GM18868 (cell line): ENCODE data around the gene PPP1R9B.
A peak's percentile ranks its signal among the peaks of the same experiment; 100 is the strongest.

ENCODE experiments used
- ATAC-seq: cut with Tn5 transposase; IDR thresholded peaks from one replicate; pipeline ENCODE4 v1.9.1; 2021; ENCODE audit warnings: mild to moderate bottlenecking, moderate library complexity; ENCODE audit not compliant: unreplicated experiment

PPP1R9B gene, protein sequence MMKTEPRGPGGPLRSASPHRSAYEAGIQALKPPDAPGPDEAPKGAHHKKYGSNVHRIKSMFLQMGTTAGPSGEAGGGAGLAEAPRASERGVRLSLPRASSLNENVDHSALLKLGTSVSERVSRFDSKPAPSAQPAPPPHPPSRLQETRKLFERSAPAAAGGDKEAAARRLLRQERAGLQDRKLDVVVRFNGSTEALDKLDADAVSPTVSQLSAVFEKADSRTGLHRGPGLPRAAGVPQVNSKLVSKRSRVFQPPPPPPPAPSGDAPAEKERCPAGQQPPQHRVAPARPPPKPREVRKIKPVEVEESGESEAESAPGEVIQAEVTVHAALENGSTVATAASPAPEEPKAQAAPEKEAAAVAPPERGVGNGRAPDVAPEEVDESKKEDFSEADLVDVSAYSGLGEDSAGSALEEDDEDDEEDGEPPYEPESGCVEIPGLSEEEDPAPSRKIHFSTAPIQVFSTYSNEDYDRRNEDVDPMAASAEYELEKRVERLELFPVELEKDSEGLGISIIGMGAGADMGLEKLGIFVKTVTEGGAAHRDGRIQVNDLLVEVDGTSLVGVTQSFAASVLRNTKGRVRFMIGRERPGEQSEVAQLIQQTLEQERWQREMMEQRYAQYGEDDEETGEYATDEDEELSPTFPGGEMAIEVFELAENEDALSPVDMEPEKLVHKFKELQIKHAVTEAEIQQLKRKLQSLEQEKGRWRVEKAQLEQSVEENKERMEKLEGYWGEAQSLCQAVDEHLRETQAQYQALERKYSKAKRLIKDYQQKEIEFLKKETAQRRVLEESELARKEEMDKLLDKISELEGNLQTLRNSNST

GRCh38 chr17:50150354-50151040, at the start of gene PPP1R9B:
Gene PPP1R9B, minus strand, starts transcription at chr17:50150677. Its CDS starts 164 bp downstream, at chr17:50150513.
- ATAC-seq: no peak

DNA sequence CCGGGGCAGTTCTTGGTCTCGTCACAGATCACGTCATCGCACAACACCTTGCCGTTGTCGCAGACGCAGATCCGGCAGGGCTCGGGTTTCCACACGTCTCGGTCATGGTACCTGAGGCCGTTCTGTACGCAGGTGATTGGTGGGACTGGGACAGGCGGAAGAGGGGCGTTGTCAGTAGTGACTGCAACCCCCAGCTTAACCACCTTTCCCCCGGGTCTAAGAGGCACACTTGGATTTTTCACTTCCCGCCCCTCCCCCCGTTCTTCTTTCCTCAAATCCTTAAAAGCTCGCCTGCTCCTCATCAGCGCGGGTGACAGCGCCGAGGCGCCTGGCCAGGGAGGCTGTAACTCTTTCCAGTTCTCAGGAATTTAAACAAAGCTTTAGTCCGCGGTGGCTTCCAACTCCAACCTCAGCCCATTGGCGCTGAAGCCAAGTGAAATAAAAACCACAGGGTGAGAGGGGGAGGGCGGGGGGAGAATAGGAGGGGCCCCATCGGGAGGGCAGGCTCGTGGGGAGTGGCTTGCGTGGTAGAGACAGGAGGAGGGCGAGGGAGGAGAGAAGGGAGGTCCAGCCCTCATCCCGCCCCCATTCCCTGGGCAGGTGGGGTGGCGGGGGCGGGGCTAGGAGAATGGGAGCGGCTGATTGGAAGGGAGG, 49.5 kb upstream of the PPP1R9B start:
- ATAC-seq: peak; percentile 39

DNA sequence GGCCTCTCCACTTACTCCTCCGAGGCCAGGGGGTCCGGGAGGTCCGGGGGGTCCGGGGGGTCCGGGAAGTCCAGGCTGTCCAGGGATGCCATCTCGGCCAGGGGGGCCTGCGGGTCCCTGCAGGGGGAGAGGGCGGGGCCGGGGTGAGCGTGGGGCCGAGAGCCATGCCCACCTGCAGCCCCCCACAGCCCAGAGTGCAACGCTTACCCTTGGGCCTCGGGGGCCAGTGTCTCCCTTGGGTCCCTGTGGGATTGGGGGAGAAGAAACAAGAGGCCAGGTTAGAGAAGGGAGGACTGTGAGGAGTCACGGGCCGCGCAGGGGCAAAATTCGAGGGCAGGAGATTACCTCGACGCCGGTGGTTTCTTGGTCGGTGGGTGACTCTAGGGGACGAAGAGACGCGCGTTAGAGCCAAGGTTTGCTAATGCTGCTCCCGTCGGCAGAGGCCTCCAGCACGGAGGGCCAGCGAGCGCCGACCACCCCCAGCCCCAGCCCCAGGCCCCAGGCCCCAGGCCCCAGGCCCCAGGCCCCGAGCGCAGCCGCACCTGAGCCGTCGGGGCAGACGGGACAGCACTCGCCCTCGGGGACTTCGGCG, 48.8 kb upstream of the PPP1R9B start:
- ATAC-seq: no peak

DNA sequence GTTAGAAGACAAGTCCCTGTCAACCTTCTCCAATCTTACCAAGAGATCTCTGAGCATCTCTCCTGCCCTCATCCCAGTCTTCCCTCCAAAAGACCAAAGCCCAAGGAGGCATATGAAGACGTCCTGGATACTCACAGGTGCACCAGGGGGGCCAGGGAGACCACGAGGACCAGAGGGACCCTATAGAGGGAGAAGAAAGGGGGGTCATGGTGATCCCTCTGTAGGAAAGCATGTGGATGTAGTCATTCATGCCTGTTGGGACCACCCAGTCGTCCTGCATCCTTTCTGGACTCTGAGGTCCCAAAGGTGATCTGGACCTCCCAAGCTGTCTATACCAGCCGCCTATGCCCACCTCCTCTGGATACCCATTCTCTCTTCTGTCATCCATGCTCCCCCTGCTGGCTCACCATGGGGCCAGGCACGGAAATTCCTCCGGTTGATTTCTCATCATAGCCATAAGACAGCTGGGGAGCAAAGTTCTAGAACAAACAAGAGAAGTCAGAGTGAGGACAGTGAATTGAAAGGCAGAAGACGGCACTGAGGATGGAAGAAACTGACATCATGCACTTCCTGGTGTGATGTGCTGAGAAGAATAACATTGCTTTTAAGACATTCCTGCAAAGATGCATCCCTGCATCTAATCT, 47.7 kb upstream of the PPP1R9B start:
- no peak for ATAC-seq

GRCh38 chr17:50196826-50197225, 46.3 kb upstream of the PPP1R9B start:
- no peak for ATAC-seq

DNA sequence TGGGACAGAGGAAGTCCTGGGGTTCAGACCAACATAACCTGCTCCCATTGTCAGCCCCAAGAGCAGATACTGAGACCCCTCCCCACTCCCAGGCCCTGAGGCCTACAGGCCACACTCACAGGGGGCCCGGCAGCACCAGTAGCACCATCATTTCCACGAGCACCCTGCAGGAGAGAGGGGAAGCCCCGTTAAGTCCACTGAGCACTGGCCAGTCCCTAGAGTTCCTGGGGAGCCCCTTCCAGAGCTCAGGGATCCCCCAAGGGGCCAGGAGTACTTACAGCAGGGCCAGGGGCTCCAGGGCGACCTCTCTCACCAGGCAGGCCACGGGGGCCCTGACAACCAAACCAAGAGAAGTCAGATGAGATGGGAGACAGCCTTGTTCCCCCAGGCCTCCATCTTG, 45.6 kb upstream of the PPP1R9B start:
- no peak for ATAC-seq

GRCh38 chr17:50194934-50195865, 44.7 kb upstream of the PPP1R9B start:
- ATAC-seq: no peak

DNA sequence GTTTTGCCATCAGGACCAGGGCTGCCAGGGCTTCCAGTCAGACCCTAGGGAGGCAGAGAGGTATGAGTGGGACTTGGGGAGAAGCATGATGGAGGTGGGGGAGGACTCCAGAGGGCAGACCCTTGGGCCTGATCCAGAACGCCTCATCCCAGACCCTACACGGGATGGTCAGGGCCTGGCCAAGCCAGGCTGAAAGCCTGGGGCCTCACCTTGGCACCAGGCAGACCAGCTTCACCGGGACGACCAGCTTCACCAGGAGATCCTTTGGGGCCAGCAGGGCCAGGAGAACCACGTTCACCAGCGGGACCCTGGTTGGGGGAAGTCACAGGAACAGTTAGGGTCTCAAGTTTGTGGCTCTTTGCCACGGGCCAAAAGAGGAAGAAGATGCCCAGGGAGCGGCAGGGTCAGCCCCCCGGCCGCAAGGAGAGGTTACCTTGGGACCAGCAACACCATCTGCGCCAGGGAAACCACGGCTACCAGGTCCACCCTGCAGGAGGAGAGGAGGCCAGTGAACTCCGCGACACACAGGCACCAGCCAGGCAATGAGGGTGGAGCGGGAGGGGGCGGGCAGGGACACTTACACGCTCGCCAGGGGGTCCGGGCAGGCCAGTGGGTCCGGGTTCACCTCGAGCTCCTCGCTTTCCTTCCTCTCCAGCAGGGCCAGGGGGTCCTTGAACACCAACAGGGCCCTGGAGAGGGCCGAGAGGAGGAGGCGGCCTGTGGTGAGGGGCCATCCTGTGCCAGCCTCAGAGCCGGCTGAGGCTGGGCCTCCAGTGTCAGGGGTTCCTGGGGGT, 43.9 kb upstream of the PPP1R9B start:
- no peak for ATAC-seq

DNA sequence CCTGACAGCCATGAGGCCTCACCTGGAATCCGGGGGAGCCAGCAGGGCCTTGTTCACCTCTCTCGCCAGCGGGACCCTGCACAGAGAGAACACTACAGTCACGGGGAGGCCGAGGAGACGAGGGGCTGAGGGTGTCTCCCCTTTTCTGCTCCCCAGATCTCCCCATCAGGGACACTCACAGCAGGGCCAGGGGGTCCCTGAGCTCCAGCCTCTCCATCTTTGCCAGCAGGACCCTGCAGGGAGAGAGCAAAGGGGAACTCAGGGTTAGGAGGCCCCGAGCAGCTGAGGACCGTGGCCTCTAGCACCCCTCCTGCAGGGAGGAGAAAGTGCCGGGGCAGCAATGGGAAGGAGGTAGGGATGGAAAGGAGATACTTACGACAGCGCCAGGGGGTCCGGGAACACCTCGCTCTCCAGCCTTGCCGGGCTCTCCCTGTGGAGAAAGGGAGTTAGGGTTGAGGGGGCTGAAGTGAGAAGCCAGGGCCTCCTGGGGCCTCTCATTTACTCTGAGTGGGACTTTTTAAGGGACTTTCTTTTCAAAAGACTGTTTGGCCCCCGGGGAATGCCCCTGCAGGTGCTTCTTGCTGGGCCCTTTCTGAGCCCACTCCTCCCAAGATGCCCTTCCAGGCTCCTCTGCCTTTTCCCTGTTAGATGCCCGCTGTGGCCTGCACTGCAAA, 42.3 kb upstream of the PPP1R9B start:
- ATAC-seq: no peak

DNA sequence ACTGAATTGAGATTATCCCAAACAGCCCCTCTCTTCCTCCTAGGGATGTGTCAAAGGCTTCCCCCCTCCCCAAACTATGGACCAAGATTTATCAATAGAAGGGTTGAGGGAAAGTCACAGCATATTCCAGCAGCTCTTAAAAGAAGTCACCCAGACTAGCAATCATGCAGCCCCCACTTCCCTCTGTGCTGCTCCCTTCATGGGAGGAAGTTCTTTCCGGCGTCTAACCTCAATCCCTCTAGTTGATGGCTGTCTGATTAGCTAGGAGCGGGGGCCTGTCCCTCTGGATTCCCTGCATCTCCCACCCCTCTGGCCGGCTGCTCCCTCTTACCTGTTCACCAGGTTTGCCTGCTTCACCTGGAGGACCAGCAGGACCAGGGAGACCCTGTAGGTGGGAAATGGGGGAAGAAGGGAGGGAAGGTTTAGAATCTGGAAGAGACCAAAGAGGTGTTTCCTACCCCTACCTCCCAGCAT, 41.7 kb upstream of the PPP1R9B start:
- no peak for ATAC-seq

DNA sequence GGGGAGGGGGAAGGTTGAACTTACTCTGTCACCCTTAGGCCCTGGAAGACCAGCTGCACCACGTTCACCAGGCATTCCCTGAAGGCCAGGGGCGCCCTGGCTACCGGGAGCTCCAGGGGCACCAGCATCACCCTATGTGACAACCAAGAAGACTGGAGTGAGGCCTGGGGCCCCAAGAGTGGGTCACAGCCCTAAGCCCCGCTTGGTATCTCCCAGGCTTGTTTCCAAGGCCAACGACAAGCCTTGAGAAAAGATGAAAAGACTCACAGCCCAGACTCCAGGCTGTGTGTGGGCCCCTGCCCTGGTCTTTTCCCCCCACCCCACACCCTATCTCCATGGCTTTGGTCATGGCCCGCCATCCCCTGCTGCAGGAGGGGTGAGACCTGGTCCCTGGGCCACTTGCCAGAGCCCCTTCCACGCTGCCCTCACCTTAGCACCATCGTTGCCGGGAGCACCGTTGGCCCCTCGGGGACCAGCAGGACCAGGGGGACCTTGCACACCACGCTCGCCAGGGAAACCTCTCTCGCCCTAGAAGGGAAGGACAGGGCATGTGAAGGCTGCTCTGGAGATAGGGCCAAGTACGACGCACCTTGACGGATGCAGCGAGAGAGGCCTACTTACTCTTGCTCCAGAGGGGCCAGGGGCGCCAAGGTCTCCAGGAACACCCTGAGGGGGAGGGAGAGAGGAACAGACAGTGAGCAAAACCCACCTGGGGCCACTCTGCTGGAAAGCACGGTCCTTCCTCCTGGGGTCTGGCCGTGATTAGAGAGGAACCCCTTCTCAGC, 41.1 kb upstream of the PPP1R9B start:
- no peak for ATAC-seq

GRCh38 chr17:50190603-50191358, 40.3 kb upstream of the PPP1R9B start:
- ATAC-seq: no peak

DNA sequence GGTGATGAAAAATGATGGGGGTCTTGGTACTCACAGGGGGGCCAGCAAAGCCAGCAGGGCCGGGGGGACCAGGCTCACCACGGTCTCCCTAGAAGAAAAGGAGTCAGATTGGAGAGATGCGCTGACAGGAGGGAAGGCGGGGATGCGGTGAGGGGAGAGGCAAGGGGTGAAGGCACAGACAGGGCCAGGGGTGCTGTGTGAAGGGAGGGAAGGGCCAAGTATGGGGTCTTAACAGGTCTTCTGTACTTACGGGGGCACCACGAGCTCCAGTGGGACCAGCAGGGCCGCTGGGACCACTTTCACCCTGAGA, 39.8 kb upstream of the PPP1R9B start:
- no peak for ATAC-seq

DNA sequence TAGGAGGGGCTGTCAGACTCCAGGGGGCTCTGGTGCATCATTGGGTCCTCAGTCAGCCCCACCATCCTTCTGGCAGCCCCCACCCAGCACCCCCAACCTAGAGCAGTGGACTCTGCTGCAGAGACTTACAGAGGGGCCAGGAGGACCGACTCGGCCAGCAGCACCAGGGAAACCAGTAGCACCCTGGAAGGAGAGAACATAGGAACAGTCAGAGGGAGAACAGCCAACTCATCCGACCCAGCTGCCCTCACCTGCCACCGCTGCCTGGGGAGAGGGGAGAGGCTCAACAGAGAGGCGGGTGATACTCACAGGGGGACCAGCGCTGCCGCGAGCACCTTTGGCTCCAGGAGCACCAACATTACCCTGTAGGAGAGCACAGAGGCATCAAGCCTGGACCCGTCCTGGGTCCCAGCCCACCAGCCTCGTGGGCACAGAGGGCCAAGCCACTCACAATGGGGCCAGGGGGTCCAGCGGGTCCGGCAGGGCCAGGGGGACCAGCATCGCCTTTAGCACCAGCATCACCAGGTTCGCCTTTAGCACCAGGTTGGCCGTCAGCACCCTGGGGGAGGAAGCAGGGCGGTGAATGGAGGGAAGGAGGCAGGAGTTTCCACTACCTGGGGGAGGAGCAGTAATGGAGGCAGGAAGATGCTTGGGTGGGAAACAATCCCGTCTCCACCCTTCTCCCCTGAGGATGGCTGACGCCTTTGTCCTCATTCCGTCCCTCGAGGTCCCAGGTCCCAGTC, 39.2 kb upstream of the PPP1R9B start:
- ATAC-seq: no peak

DNA sequence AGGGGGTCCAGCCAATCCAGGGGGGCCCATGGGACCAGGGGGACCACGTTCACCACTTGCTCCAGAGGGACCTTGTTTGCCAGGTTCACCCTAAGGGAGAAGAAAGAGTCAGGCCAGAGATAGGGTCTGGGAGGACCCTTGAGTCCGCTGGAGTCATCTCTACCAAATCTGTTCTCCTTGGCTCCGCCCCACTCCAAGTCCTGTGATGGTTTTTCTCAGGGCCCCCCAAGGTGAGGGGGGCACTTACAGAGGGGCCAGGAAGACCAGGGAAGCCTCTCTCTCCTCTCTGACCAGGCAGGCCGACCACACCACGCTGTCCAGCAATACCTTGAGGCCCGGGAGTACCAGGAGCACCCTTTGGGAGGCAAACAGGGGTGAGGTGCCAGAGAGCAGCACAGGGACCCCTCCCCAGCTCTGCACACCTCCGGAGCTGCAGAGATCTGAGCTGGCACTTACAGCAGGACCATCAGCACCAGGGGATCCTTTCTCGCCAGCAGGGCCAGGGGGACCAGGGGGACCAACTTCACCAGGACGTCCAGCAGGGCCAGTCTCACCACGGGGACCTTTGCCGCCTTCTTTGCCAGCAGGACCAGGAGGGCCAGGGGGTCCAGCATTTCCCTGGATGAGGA, 38.6 kb upstream of the PPP1R9B start:
- ATAC-seq: no peak
